Measurements from ENCODE around the gene UBE2H.

Gene UBE2H

DNA sequence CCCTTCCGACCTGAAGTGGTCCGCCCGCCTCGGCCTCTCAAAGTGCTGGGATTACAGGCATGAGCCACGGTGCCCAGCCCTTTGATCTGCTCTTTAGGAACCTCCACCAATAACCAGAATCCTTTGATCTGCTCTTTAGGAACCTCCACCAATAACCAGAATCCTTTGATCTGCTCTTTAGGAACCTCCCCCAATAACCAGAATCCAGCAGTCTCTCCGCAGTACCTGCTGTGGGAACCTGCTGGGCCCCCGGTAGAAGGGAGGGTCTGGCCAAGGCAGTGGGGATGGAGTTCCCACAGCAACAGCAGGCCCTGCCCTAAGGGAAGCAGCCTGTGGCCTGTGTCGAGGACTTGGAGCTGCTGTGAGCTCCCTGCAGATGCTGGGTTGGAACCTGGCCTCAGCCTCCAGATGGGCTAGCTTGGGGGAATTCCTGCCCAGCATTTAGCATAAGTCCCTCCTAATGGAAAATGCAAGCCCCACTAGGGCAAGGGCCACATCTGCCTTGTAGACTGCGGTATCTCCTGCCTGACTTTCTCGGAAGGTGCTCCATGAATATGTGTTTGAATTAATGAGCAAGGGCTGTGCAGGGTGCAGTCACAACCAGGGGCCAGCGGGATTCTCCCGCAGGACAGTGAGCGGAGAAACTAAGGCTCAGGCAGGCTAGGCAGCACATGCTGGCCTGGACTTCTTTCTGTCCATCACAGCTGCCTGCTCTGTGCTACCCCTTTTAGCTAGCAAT, 165.8 kb downstream of the UBE2H start:
- DNase-seq (ENCODE audit: low read depth in 2 of 2) = no peak

DNA sequence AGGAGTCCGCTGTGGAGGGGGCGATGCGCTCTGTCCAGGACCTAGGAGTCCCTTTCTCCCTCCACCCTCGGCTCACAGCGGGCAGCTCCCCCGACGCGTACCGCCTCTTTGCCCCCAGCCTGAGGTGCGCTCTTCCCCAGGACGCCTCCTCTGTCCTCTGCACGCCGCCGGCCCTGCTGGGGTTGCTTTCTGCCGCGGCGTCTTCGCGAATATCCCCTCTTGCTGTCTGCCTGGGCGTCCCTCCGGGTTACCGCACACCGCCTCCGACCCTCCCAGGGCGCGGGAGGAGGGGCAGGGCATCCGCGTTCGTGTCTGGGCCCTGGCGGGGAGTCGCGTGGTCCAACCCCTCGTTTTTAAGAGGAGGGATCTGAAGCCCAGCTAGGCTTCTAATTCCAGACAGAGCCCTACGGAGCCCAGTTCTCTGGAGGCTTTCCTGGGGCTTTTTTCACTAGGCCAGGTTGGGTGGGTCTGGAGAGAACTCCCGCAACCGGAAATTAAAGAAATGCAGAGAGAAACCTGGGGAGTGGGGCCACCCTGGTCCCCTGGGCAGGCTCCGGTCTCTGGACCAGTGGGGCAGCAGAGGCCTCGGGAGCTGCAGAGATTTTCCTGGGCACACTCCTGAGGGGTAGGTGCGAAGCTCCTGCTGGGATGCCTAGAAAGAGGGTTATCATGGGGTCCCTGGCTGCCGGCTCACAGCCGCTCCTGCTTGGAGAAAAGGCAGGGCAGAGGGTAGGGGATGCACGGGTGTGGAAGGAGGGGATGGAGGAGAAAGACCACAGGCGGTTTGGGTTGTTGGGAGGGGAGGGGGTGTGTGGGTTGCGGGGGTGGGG, 166.9 kb downstream of the UBE2H start:
- no peak for DNase-seq (ENCODE audit: low read depth in 2 of 2)

GRCh38 chr7:129784783-129785684, 167.7 kb downstream of the UBE2H start:
- no peak for DNase-seq (ENCODE audit: low read depth in 2 of 2)

GRCh38 chr7:129784437-129784782, 168.3 kb downstream of the UBE2H start:
- DNase-seq (ENCODE audit: low read depth in 2 of 2) = no peak

GRCh38 chr7:129783584-129783919, 169.2 kb downstream of the UBE2H start:
- DNase-seq (ENCODE audit: low read depth in 2 of 2) = no peak

- DNase-seq (ENCODE audit: low read depth in 2 of 2) = no peak
Observed at GRCh38 chr7:129782818-129783583, 169.8 kb downstream of the UBE2H start.

DNA sequence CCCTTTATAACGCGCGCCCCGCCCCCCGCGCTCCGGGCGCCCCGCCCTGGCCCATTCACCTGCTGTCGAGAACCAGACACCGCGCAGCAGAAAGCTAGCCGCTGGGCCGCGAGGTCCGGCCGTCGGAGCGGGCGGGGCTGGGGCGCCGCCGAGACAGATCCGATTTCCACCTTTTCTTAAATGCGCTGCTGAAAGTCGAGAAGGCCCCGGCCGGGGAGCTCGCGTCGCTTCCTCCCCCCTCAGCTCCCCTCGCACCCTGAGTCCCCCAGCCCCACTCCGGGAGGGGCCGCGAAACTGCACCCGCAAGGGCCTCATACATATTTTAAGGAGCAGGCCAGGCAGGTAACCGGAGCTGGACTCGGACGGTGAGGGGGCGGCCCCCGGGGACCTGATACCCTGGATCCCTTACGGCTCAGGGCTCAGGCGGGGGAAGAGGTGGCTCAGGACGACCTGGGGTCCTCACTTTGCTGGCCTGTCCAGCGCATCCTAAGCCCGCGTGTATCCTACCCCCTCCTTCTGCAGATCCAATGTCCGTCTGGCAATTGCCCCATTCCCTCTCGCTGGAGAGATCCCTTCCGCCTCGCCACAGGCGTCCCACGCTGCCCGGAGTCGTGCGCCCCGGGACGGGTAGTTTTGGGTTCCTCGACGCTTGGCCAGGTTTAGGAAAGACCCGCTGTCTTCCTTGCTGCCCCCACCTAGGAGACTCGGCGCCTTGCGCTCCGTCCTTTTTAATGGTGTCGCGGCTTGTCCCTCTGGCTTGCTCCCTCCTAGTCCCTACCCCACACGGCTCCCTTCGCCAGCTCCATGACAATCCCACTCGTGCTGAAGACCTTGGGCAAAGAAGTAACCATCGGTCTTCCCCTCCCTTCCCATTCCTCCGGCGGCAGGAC, 170.6 kb downstream of the UBE2H start:
- DNase-seq (ENCODE audit: low read depth in 2 of 2) = no peak

DNA sequence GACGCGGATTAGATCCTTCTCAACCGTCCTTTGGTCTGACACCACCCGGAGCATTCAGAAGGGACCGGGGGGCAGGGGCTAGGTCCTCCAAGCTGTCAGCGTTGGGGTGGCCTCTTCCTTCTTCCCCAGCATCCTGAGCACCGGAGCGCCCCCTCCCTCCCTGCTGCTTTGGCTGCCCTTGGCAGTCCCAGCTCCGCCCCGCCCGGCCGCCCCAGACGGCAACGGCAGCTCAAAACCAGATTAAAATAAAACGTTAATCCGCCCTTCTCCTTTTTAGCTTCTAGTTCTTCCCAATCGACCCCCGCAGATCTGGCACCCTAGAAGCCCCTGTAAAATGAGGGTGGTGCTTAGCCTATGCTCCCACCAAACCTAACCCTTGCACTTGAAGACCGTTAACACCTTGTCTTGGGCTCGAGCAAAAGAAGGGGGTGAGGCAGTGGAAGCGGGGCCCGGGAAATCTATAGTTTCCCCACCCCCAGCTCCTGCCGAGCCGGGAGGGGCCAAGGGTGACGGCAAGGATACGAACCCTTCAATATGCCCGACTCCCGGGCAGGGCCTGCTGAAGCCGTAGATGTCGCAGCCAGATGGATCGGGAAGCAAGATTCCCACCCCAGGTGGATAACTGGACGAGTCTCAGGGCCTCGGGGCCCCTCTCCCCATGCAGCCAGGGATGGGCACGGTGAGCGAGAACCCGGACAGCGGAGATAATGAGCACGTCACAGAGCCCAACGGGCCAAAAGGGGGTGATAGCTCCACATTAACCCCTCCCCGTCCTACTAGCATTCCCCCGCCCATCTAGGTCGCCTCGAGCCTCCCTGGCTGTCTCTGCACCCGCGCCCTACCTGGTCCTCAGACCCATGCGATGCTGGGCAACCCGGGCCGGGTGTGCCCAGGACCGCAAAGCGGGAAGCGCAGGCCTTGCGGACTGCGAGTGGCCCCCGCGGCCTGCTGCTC, 171.5 kb downstream of the UBE2H start:
- DNase-seq (ENCODE audit: low read depth in 2 of 2) = no peak
